Measurements from ENCODE around the gene TERT.
"Not testable (repeated sequence)": the region's sequence is repeated elsewhere in the genome, so short reads cannot be mapped to it uniquely, and the experiment has no call there.

The TERT gene

GRCh38 chr5:1229822-1230221, 65.0 kb downstream of the TERT start:
- Histone ChIP-seq H3K36me3 (ENCODE audit: insufficient read depth, low read depth, low read length) (no peaks in the 10 kb centered on the region), H3K9me3 (ENCODE audit: insufficient read depth, low read depth, low read length) (no peaks in the 10 kb centered on the region), H3K4me1 (ENCODE audit: insufficient read depth, low read length) (no peaks in the 10 kb centered on the region), H3K4me3 (ENCODE audit: low read length) (no peak overlapping the region), H3K27ac (ENCODE audit: low read length) (no peak overlapping the region), H3K9ac (ENCODE audit: low read depth, low read length) (no peak overlapping the region), H3K27me3 (ENCODE audit: insufficient read depth, low read length) (no peaks in the 10 kb centered on the region)

GRCh38 chr5:1229023-1229422, 65.8 kb downstream of the TERT start:
- H3K27ac ChIP-seq (ENCODE audit: low read length); H3K4me3 ChIP-seq (ENCODE audit: low read length); H3K9me3 ChIP-seq (ENCODE audit: insufficient read depth, low read depth, low read length); H3K36me3 ChIP-seq (ENCODE audit: insufficient read depth, low read depth, low read length); H3K27me3 ChIP-seq (ENCODE audit: insufficient read depth, low read length); H3K9ac ChIP-seq (ENCODE audit: low read depth, low read length); H3K4me1 ChIP-seq (ENCODE audit: insufficient read depth, low read length): not testable (repeated sequence)

- no peaks in the 10 kb centered on the region for H3K9me3 ChIP-seq (ENCODE audit: insufficient read depth, low read depth, low read length)
- no peaks in the 10 kb centered on the region for H3K27me3 ChIP-seq (ENCODE audit: insufficient read depth, low read length)
- no peak overlapping the region for H3K27ac ChIP-seq (ENCODE audit: low read length)
- no peaks in the 10 kb centered on the region for H3K4me1 ChIP-seq (ENCODE audit: insufficient read depth, low read length)
- H3K9ac ChIP-seq (ENCODE audit: low read depth, low read length) = no peak overlapping the region
- H3K4me3 ChIP-seq (ENCODE audit: low read length) = no peak overlapping the region
- H3K36me3 ChIP-seq (ENCODE audit: insufficient read depth, low read depth, low read length) = no peaks in the 10 kb centered on the region
Measured at GRCh38 chr5:1228120-1228519, 66.7 kb downstream of the TERT start.

GRCh38 chr5:1227667-1228066, 67.2 kb downstream of the TERT start:
- H3K36me3 ChIP-seq (ENCODE audit: insufficient read depth, low read depth, low read length) = no peaks in the 10 kb centered on the region
- H3K27ac ChIP-seq (ENCODE audit: low read length) = no peak overlapping the region
- no peaks in the 10 kb centered on the region for H3K4me1 ChIP-seq (ENCODE audit: insufficient read depth, low read length)
- H3K9ac ChIP-seq (ENCODE audit: low read depth, low read length) = no peak overlapping the region
- H3K27me3 ChIP-seq (ENCODE audit: insufficient read depth, low read length) = no peaks in the 10 kb centered on the region
- no peak overlapping the region for H3K4me3 ChIP-seq (ENCODE audit: low read length)
- no peaks in the 10 kb centered on the region for H3K9me3 ChIP-seq (ENCODE audit: insufficient read depth, low read depth, low read length)

GRCh38 chr5:1226839-1227581, 67.9 kb downstream of the TERT start:
- H3K9ac ChIP-seq (ENCODE audit: low read depth, low read length) = no peak overlapping the region
- H3K4me1 ChIP-seq (ENCODE audit: insufficient read depth, low read length) = no peaks in the 10 kb centered on the region
- H3K9me3 ChIP-seq (ENCODE audit: insufficient read depth, low read depth, low read length) = no peaks in the 10 kb centered on the region; the same call in 1 of the 2 replicates
- H3K27me3 ChIP-seq (ENCODE audit: insufficient read depth, low read length) = no peaks in the 10 kb centered on the region
- no peaks in the 10 kb centered on the region for H3K36me3 ChIP-seq (ENCODE audit: insufficient read depth, low read depth, low read length)
- H3K27ac ChIP-seq (ENCODE audit: low read length) = no peak overlapping the region
- H3K4me3 ChIP-seq (ENCODE audit: low read length) = no peak overlapping the region

- H3K27ac ChIP-seq (ENCODE audit: low read length) = no peak overlapping the region
- H3K4me1 ChIP-seq (ENCODE audit: insufficient read depth, low read length) = no peaks in the 10 kb centered on the region
- no peak overlapping the region for H3K9ac ChIP-seq (ENCODE audit: low read depth, low read length)
- no peaks in the 10 kb centered on the region for H3K36me3 ChIP-seq (ENCODE audit: insufficient read depth, low read depth, low read length)
- no peaks in the 10 kb centered on the region; the same call in 1 of the 2 replicates for H3K9me3 ChIP-seq (ENCODE audit: insufficient read depth, low read depth, low read length)
- H3K4me3 ChIP-seq (ENCODE audit: low read length) = no peak overlapping the region
- no peaks in the 10 kb centered on the region for H3K27me3 ChIP-seq (ENCODE audit: insufficient read depth, low read length)
Measured at GRCh38 chr5:1226231-1226630, 68.6 kb downstream of the TERT start.

- Histone ChIP-seq H3K27ac (ENCODE audit: low read length) (no peak within 1 kb of the TSS), H3K36me3 (ENCODE audit: insufficient read depth, low read depth, low read length) (no peaks in the 10 kb centered on the region), H3K9me3 (ENCODE audit: insufficient read depth, low read depth, low read length) (no peaks in the 10 kb centered on the region; the same call in 1 of the 2 replicates), H3K4me3 (ENCODE audit: low read length) (no peak within 1 kb of the TSS), H3K4me1 (ENCODE audit: insufficient read depth, low read length) (no peaks in the 10 kb centered on the region), H3K9ac (ENCODE audit: low read depth, low read length) (no peak within 1 kb of the TSS), H3K27me3 (ENCODE audit: insufficient read depth, low read length) (no peaks in the 10 kb centered on the region)
Measured at GRCh38 chr5:1225081-1225480, 69.8 kb downstream of the TERT start, which contains the start of gene SLC6A18. Gene SLC6A18, plus strand, starts transcription at chr5:1225381. Its CDS starts 97 bp downstream, at chr5:1225478.

- H3K4me3 ChIP-seq (ENCODE audit: low read length) = no peak overlapping the region
- H3K27ac ChIP-seq (ENCODE audit: low read length) = no peak overlapping the region
- H3K9ac ChIP-seq (ENCODE audit: low read depth, low read length) = no peak overlapping the region
- no peaks in the 10 kb centered on the region for H3K27me3 ChIP-seq (ENCODE audit: insufficient read depth, low read length)
- H3K9me3 ChIP-seq (ENCODE audit: insufficient read depth, low read depth, low read length) = no peaks in the 10 kb centered on the region; the same call in 1 of the 2 replicates
- no peaks in the 10 kb centered on the region for H3K36me3 ChIP-seq (ENCODE audit: insufficient read depth, low read depth, low read length)
- no peaks in the 10 kb centered on the region for H3K4me1 ChIP-seq (ENCODE audit: insufficient read depth, low read length)
Measured at GRCh38 chr5:1224631-1225030, 70.2 kb downstream of the TERT start.

GRCh38 chr5:1223278-1223670, 71.6 kb downstream of the TERT start:
- Histone ChIP-seq H3K9me3 (ENCODE audit: insufficient read depth, low read depth, low read length) (no peaks in the 10 kb centered on the region; the same call in 1 of the 2 replicates), H3K4me1 (ENCODE audit: insufficient read depth, low read length) (no peaks in the 10 kb centered on the region), H3K27ac (ENCODE audit: low read length) (no peak overlapping the region), H3K4me3 (ENCODE audit: low read length) (no peak overlapping the region), H3K27me3 (ENCODE audit: insufficient read depth, low read length) (peaks cover 3% of the 10 kb centered on the region; the same call in 1 of the 2 replicates), H3K36me3 (ENCODE audit: insufficient read depth, low read depth, low read length) (no peaks in the 10 kb centered on the region), H3K9ac (ENCODE audit: low read depth, low read length) (no peak overlapping the region)

- Histone ChIP-seq H3K27me3 (ENCODE audit: insufficient read depth, low read length) (peaks cover 7% of the 10 kb centered on the region; the same call in 1 of the 2 replicates), H3K36me3 (ENCODE audit: insufficient read depth, low read depth, low read length) (no peaks in the 10 kb centered on the region), H3K27ac (ENCODE audit: low read length) (no peak overlapping the region), H3K9me3 (ENCODE audit: insufficient read depth, low read depth, low read length) (no peaks in the 10 kb centered on the region; the same call in 1 of the 2 replicates), H3K9ac (ENCODE audit: low read depth, low read length) (no peak overlapping the region), H3K4me1 (ENCODE audit: insufficient read depth, low read length) (no peaks in the 10 kb centered on the region), H3K4me3 (ENCODE audit: low read length) (no peak overlapping the region)
Measured at GRCh38 chr5:1222621-1223277, 72.1 kb downstream of the TERT start.

GRCh38 chr5:1222147-1222546, 72.7 kb downstream of the TERT start:
- Histone ChIP-seq H3K9me3 (ENCODE audit: insufficient read depth, low read depth, low read length) (no peaks in the 10 kb centered on the region; the same call in 1 of the 2 replicates), H3K27me3 (ENCODE audit: insufficient read depth, low read length) (peaks cover 7% of the 10 kb centered on the region; the same call in 1 of the 2 replicates), H3K27ac (ENCODE audit: low read length) (no peak overlapping the region), H3K9ac (ENCODE audit: low read depth, low read length) (no peak overlapping the region), H3K36me3 (ENCODE audit: insufficient read depth, low read depth, low read length) (no peaks in the 10 kb centered on the region), H3K4me3 (ENCODE audit: low read length) (no peak overlapping the region), H3K4me1 (ENCODE audit: insufficient read depth, low read length) (no peaks in the 10 kb centered on the region)

- Histone ChIP-seq H3K36me3 (ENCODE audit: insufficient read depth, low read depth, low read length) (no peaks in the 10 kb centered on the region), H3K27ac (ENCODE audit: low read length) (no peak overlapping the region), H3K27me3 (ENCODE audit: insufficient read depth, low read length) (peaks cover 7% of the 10 kb centered on the region; the same call in 1 of the 2 replicates), H3K4me3 (ENCODE audit: low read length) (no peak overlapping the region), H3K9me3 (ENCODE audit: insufficient read depth, low read depth, low read length) (no peaks in the 10 kb centered on the region; the same call in 1 of the 2 replicates), H3K9ac (ENCODE audit: low read depth, low read length) (no peak overlapping the region), H3K4me1 (ENCODE audit: insufficient read depth, low read length) (no peaks in the 10 kb centered on the region)
Measured at GRCh38 chr5:1221721-1222120, 73.1 kb downstream of the TERT start.

Data from iPS-20b (cell line).